Measurements from ENCODE around the gene NHLRC2. TPM values are rescaled to one million over a fixed set of nuclear protein-coding genes. Genes with fewer than 3 reads are reported as not detected.

The NHLRC2 gene
- total and polyA plus RNA-seq, 2 experiments from 2014 or later: 7.8 to 22.8 TPM

- no peaks in the 10 kb centered on the region for H3K9me3 ChIP-seq (ENCODE audit: low read depth)
- TF ChIP-seq CTCF (IDR thresholded peaks at IDR 0.05; ENCODE audit: poor library complexity) (no peak), EZH2phosphoT487 (IDR thresholded peaks at IDR 0.05; ENCODE audit: low read depth, severe bottlenecking, unreplicated experiment) (no peak), EZH2 (IDR thresholded peaks at IDR 0.05; ENCODE audit: borderline replicate concordance) (no peak)
- H3K27me3 ChIP-seq: no peaks in the 10 kb centered on the region
- no peak overlapping the region for H2AFZ ChIP-seq
- no peaks in the 10 kb centered on the region for H4K20me1 ChIP-seq (ENCODE audit: insufficient read depth, poor library complexity, severe bottlenecking)
- H3K4me3 ChIP-seq: no peak overlapping the region
- H3K36me3 ChIP-seq (replicated peaks; ENCODE audit: insufficient read depth, low read depth): no peaks in the 10 kb centered on the region
- DNase-seq (ENCODE audit: low spot score): no peak
- 78% methylated on average over 6 of the region's 6 CpGs for WGBS (ENCODE audit: low lambda C conversion rate, missing lambda C conversion rate)
- H3K4me1 ChIP-seq (ENCODE audit: insufficient read depth): no peaks in the 10 kb centered on the region
- H3K79me2 ChIP-seq: no peaks in the 10 kb centered on the region
- no peaks in the 10 kb centered on the region for H3K9me2 ChIP-seq (replicated peaks; ENCODE audit: insufficient read depth)
- no peak overlapping the region for H3K4me2 ChIP-seq
- no peak overlapping the region for H3K27ac ChIP-seq
Observed at GRCh38 chr10:113843972-113844485, 10.4 kb upstream of the NHLRC2 start.

- no peak overlapping the region for H3K4me2 ChIP-seq
- H3K27ac ChIP-seq: no peak overlapping the region
- no peaks in the 10 kb centered on the region for H3K9me3 ChIP-seq (ENCODE audit: low read depth)
- no peak overlapping the region for H2AFZ ChIP-seq
- no peak for DNase-seq (ENCODE audit: low spot score)
- H3K79me2 ChIP-seq: no peaks in the 10 kb centered on the region
- H3K4me3 ChIP-seq: no peak overlapping the region
- WGBS (ENCODE audit: low lambda C conversion rate, missing lambda C conversion rate): 94% methylated on average over 2 of the region's 2 CpGs
- TF ChIP-seq EZH2 (IDR thresholded peaks at IDR 0.05; ENCODE audit: borderline replicate concordance) (no peak), EZH2phosphoT487 (IDR thresholded peaks at IDR 0.05; ENCODE audit: low read depth, severe bottlenecking, unreplicated experiment) (no peak), CTCF (IDR thresholded peaks at IDR 0.05; ENCODE audit: poor library complexity) (no peak)
- H3K4me1 ChIP-seq (ENCODE audit: insufficient read depth): no peaks in the 10 kb centered on the region
- no peaks in the 10 kb centered on the region for H3K36me3 ChIP-seq (replicated peaks; ENCODE audit: insufficient read depth, low read depth)
- no peaks in the 10 kb centered on the region for H3K9me2 ChIP-seq (replicated peaks; ENCODE audit: insufficient read depth)
- no peaks in the 10 kb centered on the region for H4K20me1 ChIP-seq (ENCODE audit: insufficient read depth, poor library complexity, severe bottlenecking)
- no peaks in the 10 kb centered on the region for H3K27me3 ChIP-seq
Observed at GRCh38 chr10:113846036-113846435, 8.4 kb upstream of the NHLRC2 start.

- H3K4me1 ChIP-seq (ENCODE audit: insufficient read depth): no peaks in the 10 kb centered on the region
- no peak for DNase-seq (ENCODE audit: low spot score)
- H3K27me3 ChIP-seq: no peaks in the 10 kb centered on the region
Observed at GRCh38 chr10:113849140-113849803, 5.2 kb upstream of the NHLRC2 start.

More at GRCh38 chr10:113849140-113849803, 5.2 kb upstream of the NHLRC2 start:
- WGBS (ENCODE audit: low lambda C conversion rate, missing lambda C conversion rate): 92% methylated on average over 5 of the region's 5 CpGs
- Histone ChIP-seq H3K4me2 (no peak overlapping the region), H3K36me3 (replicated peaks; ENCODE audit: insufficient read depth, low read depth) (no peaks in the 10 kb centered on the region), H2AFZ (no peak overlapping the region), H3K9me2 (replicated peaks; ENCODE audit: insufficient read depth) (no peaks in the 10 kb centered on the region), H3K79me2 (peaks cover 3% of the 10 kb centered on the region), H4K20me1 (ENCODE audit: insufficient read depth, poor library complexity, severe bottlenecking) (no peaks in the 10 kb centered on the region), H3K27ac (no peak overlapping the region), H3K4me3 (no peak overlapping the region), H3K9me3 (ENCODE audit: low read depth) (no peaks in the 10 kb centered on the region)
- TF ChIP-seq EZH2 (IDR thresholded peaks at IDR 0.05; ENCODE audit: borderline replicate concordance): no peak
- TF ChIP-seq CTCF (IDR thresholded peaks at IDR 0.05; ENCODE audit: poor library complexity): no peak
- TF ChIP-seq EZH2phosphoT487 (IDR thresholded peaks at IDR 0.05; ENCODE audit: low read depth, severe bottlenecking, unreplicated experiment): no peak

All from hepatocyte (in vitro differentiated cells).